C4-2B (cell line): ENCODE data around the gene KBTBD4.
"Not testable (repeated sequence)": the region's sequence is repeated elsewhere in the genome, so short reads cannot be mapped to it uniquely, and the experiment has no call there.

Experiments used
- CTCF ChIP-seq: fragments of 450-650 bp; conservative IDR thresholded peaks from 2 replicates; pipeline ENCODE4 v1.5.1; 2017; ENCODE audit warnings: mild to moderate bottlenecking
- ZFX ChIP-seq: fragments of 450-650 bp; IDR thresholded peaks from 2 replicates; pipeline ENCODE4 v1.6.1; 2017

- not testable (repeated sequence) for TF ChIP-seq CTCF, ZFX
Observed at GRCh38 chr11:47546274-47546673, 32.5 kb downstream of the KBTBD4 start.
